Left lung (tissue), 10 donors: ENCODE results near the gene PPM1M. TPM values are rescaled to one million over a fixed set of nuclear protein-coding genes. Genes with fewer than 3 reads are reported as not detected.

Source experiments
- ATAC-seq: fragments of 200-7000 bp; cut with Tn5 transposase; one replicate; pipeline ENCODE4 v1.9.1; 2020; ENCODE audit warnings: moderate library complexity
- DNase-seq, 4 donors: peaks; one replicate each; pipeline ENCODE4 v3.0.0-alpha.2; 2013 to 2020
- H3K27ac ChIP-seq, 2 donors: fragments of 200-600 bp; sonication (generic) in 1 of 2; one replicate each; pipeline versions ENCODE4 v1.5.0 to v1.8.0; 2020 to 2021
- H3K27me3 ChIP-seq, 2 donors: fragments of 200-600 bp; sonication (generic) in 1 of 2; one replicate each; pipeline versions ENCODE4 v1.5.0 to v1.8.0; 2020 to 2021
- H3K36me3 ChIP-seq, 2 donors: fragments of 200-600 bp; sonication (generic) in 1 of 2; one replicate each; pipeline versions ENCODE4 v1.5.0 to v1.8.0; 2020 to 2021
- H3K4me1 ChIP-seq, 2 donors: fragments of 200-600 bp; one replicate each; pipeline ENCODE4 v1.8.0; 2021
- H3K4me3 ChIP-seq, 2 donors: fragments of 200-600 bp; sonication (generic) in 1 of 2; one replicate each; pipeline versions ENCODE4 v1.5.0 to v1.8.0; 2020 to 2021; ENCODE audit warnings: mild to moderate bottlenecking in 1 of 2
- H3K9me3 ChIP-seq, 2 donors: fragments of 200-600 bp; sonication (generic) in 1 of 2; one replicate each; pipeline versions ENCODE4 v1.5.0 to v1.8.0; 2020 to 2021
- CTCF ChIP-seq, 2 donors: fragments of 200-600 bp; sonication (generic) in 1 of 2; IDR thresholded peaks; one replicate each; pipeline versions ENCODE4 v1.5.0 to v1.8.0; 2021; ENCODE audit warnings: antibody characterized with exemption in 2 of 2
- intact Hi-C, 2 donors: fragments of 100-400 bp; cut with DNase I; formaldehyde crosslinking; loops; one replicate each; pipeline versions ENCODE4 v1.11.2 to v1.14.2; 2022
- polyA plus RNA-seq, 6 donors: library from polyadenylated mRNA; unstranded; fragments of 120-200 nt; gene quantifications; one replicate each; pipeline ENCODE4 v1.2.1, GENCODE V29; 2013; ENCODE audit not compliant: insufficient read length in 6 of 6
- total RNA-seq, 2 donors: library from RNA; stranded (reverse); fragmentation: NEBNext Ultra II Directional; extraction: Animal tissue kit (Norgen Biotek cat#: 25700); gene quantifications; one replicate each; pipeline ENCODE4 v1.2.1, GENCODE V29; 2021
- donor health status: DM: no; HTN: yes; CAD: no.
- donor health status: DM: no; HTN: no; CAD: no.

The PPM1M gene
- total and polyA plus RNA-seq, 8 donors: 27.4 to 48.3 (median 31.4) TPM

GRCh38 chr3:52220380-52221026 lies 25.1 kb upstream of the PPM1M start:
- Histone ChIP-seq H3K4me3 (no peak overlapping the region), H3K9me3 (no peaks in the 10 kb centered on the region), H3K27ac (no peak overlapping the region), H3K36me3 (peaks cover 0 to 30% of the 10 kb centered on the region in 2 donors), H3K27me3 (no peaks in the 10 kb centered on the region), H3K4me1 (peaks cover 20 to 70% of the 10 kb centered on the region in 2 donors)
- DNase-seq (peak in 3 of 4 donors; percentile 80 to 95 (median 80)), ATAC-seq (peak; percentile 75)
- intact Hi-C loops: loop anchor here in 1 of 2 donors (10.0 kb wide), 1 partner anchor 124 kb away; no protein-coding TSS in a partner anchor
- peak; percentile 86 to 96 for TF ChIP-seq CTCF (IDR thresholded peaks at IDR 0.05)

- Histone ChIP-seq H3K4me3 (no peak overlapping the region), H3K9me3 (no peaks in the 10 kb centered on the region), H3K27ac (no peak overlapping the region), H3K36me3 (peaks cover 0 to 23% of the 10 kb centered on the region in 2 donors), H3K4me1 (peaks cover 20 to 70% of the 10 kb centered on the region in 2 donors), H3K27me3 (no peaks in the 10 kb centered on the region)
- no peak for DNase-seq
- TF ChIP-seq CTCF (IDR thresholded peaks at IDR 0.05): no peak
- ATAC-seq: no peak
- intact Hi-C loops: loop anchor here in 1 of 2 donors (10.0 kb wide), 1 partner anchor 124 kb away; no protein-coding TSS in a partner anchor
Observed at GRCh38 chr3:52221141-52221562, 24.4 kb upstream of the PPM1M start.

GRCh38 chr3:52221563-52222318 lies 23.8 kb upstream of the PPM1M start:
- Histone ChIP-seq H3K9me3 (no peaks in the 10 kb centered on the region), H3K36me3 (peaks cover 0 to 21% of the 10 kb centered on the region in 2 donors), H3K4me3 (no peak overlapping the region), H3K4me1 (peaks cover 15 to 69% of the 10 kb centered on the region in 2 donors), H3K27me3 (no peaks in the 10 kb centered on the region), H3K27ac (peak overlapping the region in 1 of 2 donors; percentile 28)
- ATAC-seq (no peak), DNase-seq (peak in 1 of 4 donors; percentile 73)
- no peak for TF ChIP-seq CTCF (IDR thresholded peaks at IDR 0.05)
- intact Hi-C loops: loop anchor here in 1 of 2 donors (10.0 kb wide), 1 partner anchor 123 kb away; no protein-coding TSS in a partner anchor

- ATAC-seq: no peak
- H3K27me3 ChIP-seq: no peaks in the 10 kb centered on the region
- H3K4me3 ChIP-seq: no peak overlapping the region
- peaks cover 8 to 61% of the 10 kb centered on the region in 2 donors for H3K4me1 ChIP-seq
- H3K27ac ChIP-seq: peak overlapping the region in 1 of 2 donors; percentile 28
- no peak for TF ChIP-seq CTCF (IDR thresholded peaks at IDR 0.05)
- no peaks in the 10 kb centered on the region for H3K9me3 ChIP-seq
- H3K36me3 ChIP-seq: peaks cover 0 to 28% of the 10 kb centered on the region in 2 donors
- intact Hi-C loops: loop anchor here in 1 of 2 donors (10.0 kb wide), 1 partner anchor 122 kb away; no protein-coding TSS in a partner anchor
- DNase-seq: peak in 1 of 4 donors; percentile 72
Observed at GRCh38 chr3:52222319-52223221, 23.0 kb upstream of the PPM1M start.
